Mesodermal cell (in vitro differentiated cells): ENCODE results near the gene NR4A3.

Experiments
- H3K27ac ChIP-seq: 2 replicates; pipeline ENCODE4 v1.7.0; 2013; ENCODE audit warnings: mild to moderate bottlenecking, low read depth, low read length, moderate library complexity; ENCODE audit not compliant: severe bottlenecking
- H3K36me3 ChIP-seq: 2 replicates; pipeline ENCODE4 v1.7.1; 2013; ENCODE audit warnings: mild to moderate bottlenecking, low read length, moderate library complexity; ENCODE audit not compliant: control insufficient read depth, insufficient read depth
- H3K4me1 ChIP-seq: one replicate; pipeline ENCODE4 v1.7.1; 2013; ENCODE audit warnings: mild to moderate bottlenecking, low read length; ENCODE audit not compliant: insufficient read depth, control insufficient read depth, poor library complexity, severe bottlenecking
- H3K4me3 ChIP-seq: 2 replicates; pipeline ENCODE4 v1.7.0; 2013; ENCODE audit warnings: low read length, control low read depth, mild to moderate bottlenecking; ENCODE audit not compliant: insufficient read depth, poor library complexity, severe bottlenecking; ENCODE audit errors: extremely low read depth
- H3K9me3 ChIP-seq: 2 replicates; pipeline ENCODE4 v1.7.1; 2013; ENCODE audit warnings: mild to moderate bottlenecking, low read length, moderate library complexity; ENCODE audit not compliant: control insufficient read depth
- WGBS, 2 experiments: methylation state at CpG; one replicate each; pipeline ENCODE4 v1.1.5; 2013; ENCODE audit warnings: missing lambda C conversion rate in 2 of 2; ENCODE audit not compliant: insufficient coverage in 2 of 2; 5-methylcytosine and 5-hydroxymethylcytosine counted together

The NR4A3 gene

DNA sequence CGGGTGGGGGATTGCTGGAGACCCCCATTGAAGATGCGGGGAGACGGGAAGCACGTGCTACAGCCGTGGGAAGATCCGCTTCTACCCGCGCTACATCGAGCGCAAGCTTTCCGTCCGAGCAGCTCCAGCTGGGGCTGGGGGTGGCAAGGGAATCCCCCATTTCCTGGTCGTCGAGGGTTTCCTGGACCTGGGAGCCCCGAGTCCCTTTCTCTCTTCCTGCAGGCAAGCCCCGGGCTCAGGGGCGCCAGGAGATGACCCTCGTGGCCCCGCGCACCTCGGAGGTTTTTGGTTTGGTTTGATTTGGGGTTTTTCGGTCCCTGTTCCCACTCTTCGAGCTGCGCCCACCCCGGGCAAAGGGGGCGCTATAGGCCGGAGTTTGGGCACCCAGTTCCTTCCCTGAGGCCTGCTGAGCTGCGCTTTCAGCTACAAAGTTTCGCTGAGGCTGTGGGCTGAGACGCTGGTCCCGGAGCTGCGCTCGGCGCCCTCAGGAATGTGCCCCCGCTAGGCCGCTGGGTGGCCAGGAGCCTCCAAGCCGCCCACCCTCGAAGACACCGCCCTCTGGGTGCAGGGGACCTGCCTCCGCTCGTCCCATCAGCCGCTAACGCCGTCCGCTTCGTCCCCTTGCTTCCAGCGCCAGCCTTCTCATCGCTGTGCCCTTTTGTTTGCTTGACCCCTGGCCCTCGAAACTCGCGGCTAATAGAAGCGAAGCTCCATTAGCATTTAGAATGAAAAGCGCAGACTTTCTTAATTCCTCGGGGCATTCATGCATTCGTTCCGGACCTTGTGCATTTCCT is 2.9 kb downstream of the NR4A3 start:
- 1% methylated on average over 42 to 44 of the region's 56 CpGs for WGBS, 2 experiments
- H3K9me3 ChIP-seq, result no peaks in the 10 kb centered on the region
- H3K27ac ChIP-seq, result no peak overlapping the region
- peaks cover 12% of the 10 kb centered on the region for H3K4me1 ChIP-seq
- peak overlapping the region; percentile 71 for H3K4me3 ChIP-seq
- H3K36me3 ChIP-seq, result no peaks in the 10 kb centered on the region

DNA sequence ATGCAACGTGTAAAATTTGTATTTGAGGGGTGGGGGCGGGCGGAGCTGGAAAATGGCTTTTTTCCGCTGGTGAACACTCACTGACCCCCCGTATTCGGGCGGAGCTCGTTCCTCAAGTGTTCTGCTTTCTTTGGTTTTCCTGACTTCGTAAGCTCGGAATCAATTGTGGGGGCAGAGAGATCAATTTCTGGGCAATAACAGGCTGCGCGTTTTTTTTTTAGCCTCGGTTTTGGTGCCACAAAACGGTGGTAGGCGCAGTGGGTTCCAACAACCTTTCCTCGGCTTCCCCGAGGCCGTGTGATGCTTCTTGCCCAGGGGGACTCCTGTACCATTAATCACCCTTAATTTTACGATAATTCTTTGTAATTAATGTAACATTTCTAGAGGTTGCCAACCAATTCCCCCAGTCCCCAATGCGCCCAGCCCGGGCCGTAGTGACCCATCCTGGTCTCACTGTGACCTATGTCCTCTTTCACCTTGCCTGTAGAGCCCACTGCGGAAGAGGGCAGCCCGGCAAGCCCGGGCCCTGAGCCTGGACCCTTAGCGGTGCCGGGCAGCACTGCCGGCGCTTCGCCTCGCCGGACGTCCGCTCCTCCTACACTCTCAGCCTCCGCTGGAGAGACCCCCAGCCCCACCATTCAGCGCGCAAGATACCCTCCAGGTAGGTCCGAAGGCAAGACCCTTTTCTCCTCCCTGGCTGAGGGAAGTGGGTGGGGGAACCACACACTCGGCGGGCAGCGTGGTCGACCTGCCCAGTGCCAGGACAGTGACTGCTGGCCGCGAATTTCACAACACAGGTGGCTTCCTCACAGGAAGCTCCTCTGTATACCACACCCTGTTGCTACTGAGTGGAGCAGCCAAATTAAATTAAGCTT is 3.7 kb downstream of the NR4A3 start:
- Histone ChIP-seq H3K36me3 (no peaks in the 10 kb centered on the region), H3K4me3 (peak overlapping the region; percentile 71), H3K27ac (no peak overlapping the region), H3K9me3 (no peaks in the 10 kb centered on the region), H3K4me1 (peaks cover 12% of the 10 kb centered on the region)
- 6 to 9% methylated on average over 21 to 23 of the region's 44 CpGs for WGBS, 2 experiments

DNA sequence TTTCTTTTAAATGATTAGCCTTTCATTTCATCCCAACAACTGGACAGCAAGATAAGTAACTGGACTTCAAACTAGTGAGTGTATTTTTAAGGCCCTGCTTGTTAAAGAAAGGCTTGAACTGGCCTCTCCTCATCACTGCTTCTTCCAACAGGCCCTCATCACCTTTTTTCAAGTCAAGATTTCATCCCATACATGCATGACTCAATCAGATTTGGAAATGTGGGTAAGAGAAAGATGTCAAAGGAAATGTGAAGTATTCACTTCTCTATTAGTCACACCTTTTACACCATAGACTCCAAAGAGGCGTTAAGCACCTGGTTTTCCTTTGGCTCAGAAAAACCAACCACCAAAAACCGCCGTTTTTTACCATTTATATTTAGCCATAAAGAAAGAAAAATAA is 4.9 kb downstream of the NR4A3 start:
- no peak overlapping the region for H3K27ac ChIP-seq
- no peaks in the 10 kb centered on the region for H3K36me3 ChIP-seq
- no peak overlapping the region for H3K4me3 ChIP-seq
- WGBS, 2 experiments, result 62 to 100% methylated on average over 1 to 3 of the region's 3 CpGs
- H3K9me3 ChIP-seq, result no peaks in the 10 kb centered on the region
- peaks cover 12% of the 10 kb centered on the region for H3K4me1 ChIP-seq

DNA sequence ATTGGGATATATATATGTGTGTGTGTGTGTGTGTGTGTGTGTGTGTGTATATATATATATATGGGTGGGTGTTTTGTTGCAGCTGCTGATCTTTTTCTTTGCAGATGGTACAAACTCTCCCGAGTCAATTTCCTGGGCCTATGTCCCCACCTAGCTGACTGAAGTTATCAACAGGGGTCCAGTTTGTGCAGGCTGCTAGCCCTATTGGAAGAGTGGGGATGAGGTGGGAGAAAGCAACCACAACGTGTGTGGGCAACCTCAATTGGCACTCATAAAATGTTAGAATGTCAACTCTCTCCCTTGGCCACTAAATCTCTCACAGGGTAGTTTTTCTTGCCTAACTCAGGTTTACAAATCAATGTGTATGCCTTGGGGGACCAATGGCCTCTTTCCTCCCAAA is 5.6 kb downstream of the NR4A3 start:
- no peak overlapping the region for H3K27ac ChIP-seq
- H3K4me1 ChIP-seq, result peaks cover 12% of the 10 kb centered on the region
- 70% methylated on average over 2 of the region's 2 CpGs; no CpG with 5 or more reads in 1 of the 2 experiments for WGBS, 2 experiments
- no peaks in the 10 kb centered on the region for H3K9me3 ChIP-seq
- no peaks in the 10 kb centered on the region for H3K36me3 ChIP-seq
- H3K4me3 ChIP-seq, result no peak overlapping the region

DNA sequence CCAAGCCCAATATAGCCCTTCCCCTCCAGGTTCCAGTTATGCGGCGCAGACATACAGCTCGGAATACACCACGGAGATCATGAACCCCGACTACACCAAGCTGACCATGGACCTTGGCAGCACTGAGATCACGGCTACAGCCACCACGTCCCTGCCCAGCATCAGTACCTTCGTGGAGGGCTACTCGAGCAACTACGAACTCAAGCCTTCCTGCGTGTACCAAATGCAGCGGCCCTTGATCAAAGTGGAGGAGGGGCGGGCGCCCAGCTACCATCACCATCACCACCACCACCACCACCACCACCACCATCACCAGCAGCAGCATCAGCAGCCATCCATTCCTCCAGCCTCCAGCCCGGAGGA is 6.3 kb downstream of the NR4A3 start:
- Histone ChIP-seq H3K9me3 (no peaks in the 10 kb centered on the region), H3K4me1 (peaks cover 12% of the 10 kb centered on the region), H3K27ac (no peak overlapping the region), H3K36me3 (no peaks in the 10 kb centered on the region), H3K4me3 (no peak overlapping the region)
- WGBS, 2 experiments, result 71 to 76% methylated on average over 10 to 11 of the region's 15 CpGs

DNA sequence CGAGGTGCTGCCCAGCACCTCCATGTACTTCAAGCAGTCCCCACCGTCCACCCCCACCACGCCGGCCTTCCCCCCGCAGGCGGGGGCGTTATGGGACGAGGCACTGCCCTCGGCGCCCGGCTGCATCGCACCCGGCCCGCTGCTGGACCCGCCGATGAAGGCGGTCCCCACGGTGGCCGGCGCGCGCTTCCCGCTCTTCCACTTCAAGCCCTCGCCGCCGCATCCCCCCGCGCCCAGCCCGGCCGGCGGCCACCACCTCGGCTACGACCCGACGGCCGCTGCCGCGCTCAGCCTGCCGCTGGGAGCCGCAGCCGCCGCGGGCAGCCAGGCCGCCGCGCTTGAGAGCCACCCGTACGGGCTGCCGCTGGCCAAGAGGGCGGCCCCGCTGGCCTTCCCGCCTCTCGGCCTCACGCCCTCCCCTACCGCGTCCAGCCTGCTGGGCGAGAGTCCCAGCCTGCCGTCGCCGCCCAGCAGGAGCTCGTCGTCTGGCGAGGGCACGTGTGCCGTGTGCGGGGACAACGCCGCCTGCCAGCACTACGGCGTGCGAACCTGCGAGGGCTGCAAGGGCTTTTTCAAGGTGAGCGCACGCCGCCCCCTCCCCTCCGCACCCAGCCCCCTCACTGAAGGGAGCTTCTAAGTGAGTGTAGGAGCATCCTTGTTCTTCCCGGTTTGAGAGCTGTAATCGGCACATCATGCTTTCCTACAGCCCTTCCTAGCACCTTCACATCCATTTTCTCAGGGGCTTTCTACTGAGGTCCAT is 6.9 kb downstream of the NR4A3 start:
- no peak overlapping the region for H3K27ac ChIP-seq
- WGBS, 2 experiments, result 9 to 17% methylated on average over 39 to 48 of the region's 78 CpGs
- H3K4me3 ChIP-seq, result no peak overlapping the region
- H3K36me3 ChIP-seq, result no peaks in the 10 kb centered on the region
- no peaks in the 10 kb centered on the region for H3K9me3 ChIP-seq
- H3K4me1 ChIP-seq, result peaks cover 11% of the 10 kb centered on the region

DNA sequence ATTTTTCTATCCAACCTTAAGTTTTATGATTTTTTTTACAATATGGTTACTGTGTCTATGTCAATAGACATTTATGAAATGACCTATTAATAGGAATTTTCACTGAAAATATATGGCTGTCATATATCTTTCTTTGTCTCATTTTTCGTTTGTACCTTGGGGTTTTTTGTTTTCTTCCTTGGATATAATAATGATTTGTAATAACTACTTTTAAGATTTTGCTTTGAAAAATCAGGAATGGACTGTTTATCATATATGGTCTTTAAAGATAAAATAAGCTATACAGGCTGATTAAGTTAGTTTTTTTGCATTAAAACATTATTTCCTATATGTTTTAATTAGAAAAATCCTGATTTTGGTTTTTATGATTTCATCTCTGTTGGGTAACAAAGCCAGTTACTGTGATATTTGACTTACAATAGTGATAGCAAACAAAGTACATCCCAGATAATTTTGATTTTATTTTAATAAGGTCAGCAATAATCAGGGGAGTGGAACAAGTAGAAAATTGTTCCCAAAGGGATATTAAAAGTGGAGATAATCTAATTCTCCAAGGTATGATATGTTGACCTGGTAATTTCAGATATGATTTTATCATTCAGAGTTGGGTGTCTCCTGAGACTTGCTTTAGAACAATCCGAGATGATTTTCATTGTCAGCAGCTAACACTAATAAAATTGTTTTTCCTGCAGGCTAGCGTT is 10.3 kb downstream of the NR4A3 start:
- H3K4me1 ChIP-seq, result no peaks in the 10 kb centered on the region
- H3K36me3 ChIP-seq, result no peaks in the 10 kb centered on the region
- 88 to 93% methylated on average over 2 of the region's 3 CpGs for WGBS, 2 experiments
- H3K27ac ChIP-seq, result no peak overlapping the region
- H3K4me3 ChIP-seq, result no peak overlapping the region
- H3K9me3 ChIP-seq, result no peaks in the 10 kb centered on the region

DNA sequence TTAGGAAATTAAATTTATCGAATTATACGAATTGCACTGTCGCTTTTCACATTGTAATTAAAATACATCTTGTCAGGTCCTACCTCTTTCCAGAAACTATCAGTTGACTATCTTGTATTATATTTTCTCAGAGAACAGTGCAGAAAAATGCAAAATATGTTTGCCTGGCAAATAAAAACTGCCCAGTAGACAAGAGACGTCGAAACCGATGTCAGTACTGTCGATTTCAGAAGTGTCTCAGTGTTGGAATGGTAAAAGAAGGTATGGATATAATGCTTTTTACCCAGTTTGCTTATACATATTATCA is 10.8 kb downstream of the NR4A3 start:
- Histone ChIP-seq H3K27ac (no peak overlapping the region), H3K4me3 (no peak overlapping the region), H3K4me1 (no peaks in the 10 kb centered on the region), H3K36me3 (no peaks in the 10 kb centered on the region), H3K9me3 (no peaks in the 10 kb centered on the region)
- WGBS, 2 experiments, result 95% methylated on average over 7 of the region's 7 CpGs; no CpG with 5 or more reads in 1 of the 2 experiments

DNA sequence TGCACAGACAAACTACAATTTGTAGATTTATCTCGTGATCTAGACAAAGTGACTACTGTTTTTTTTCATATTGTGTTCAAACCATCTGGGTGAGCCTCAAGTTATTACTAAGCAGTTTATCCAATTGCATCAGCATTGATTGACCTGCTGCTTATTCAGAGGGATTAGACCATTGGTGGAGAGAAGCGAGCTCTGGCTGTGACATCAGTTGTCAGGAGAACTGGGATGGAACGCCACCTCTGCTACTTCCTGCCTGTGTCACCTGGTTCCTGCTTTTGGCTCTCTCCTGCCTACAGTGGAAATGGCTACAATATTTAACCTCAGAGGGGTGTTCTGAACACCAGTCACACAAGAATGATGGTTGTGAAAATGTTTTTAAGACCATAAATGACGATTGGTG is 12.1 kb downstream of the NR4A3 start:
- no peak overlapping the region for H3K27ac ChIP-seq
- H3K9me3 ChIP-seq, result no peaks in the 10 kb centered on the region
- H3K4me1 ChIP-seq, result no peaks in the 10 kb centered on the region
- H3K4me3 ChIP-seq, result no peak overlapping the region
- H3K36me3 ChIP-seq, result no peaks in the 10 kb centered on the region
- 86 to 100% methylated on average over 1 of the region's 4 CpGs for WGBS, 2 experiments

DNA sequence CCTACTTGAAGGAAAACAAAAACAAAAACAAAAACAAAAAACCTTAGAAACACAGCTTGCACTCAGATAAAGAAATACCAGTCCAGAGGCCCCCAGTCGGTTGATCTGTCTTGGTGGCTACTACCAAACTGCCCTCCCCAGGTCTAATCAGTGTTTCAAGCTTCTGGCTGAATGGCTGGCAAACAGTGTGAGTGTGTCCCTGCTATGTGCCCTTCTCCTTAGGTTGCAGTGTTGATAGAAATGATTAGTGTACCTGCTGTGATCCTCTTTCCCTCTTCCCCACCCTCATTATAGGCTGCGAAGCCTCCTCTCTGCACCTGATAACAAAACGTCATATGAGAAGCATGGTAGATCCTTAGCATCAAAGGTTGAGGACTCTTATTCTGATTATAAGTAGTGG is 12.8 kb downstream of the NR4A3 start:
- WGBS, 2 experiments, result 67 to 80% methylated on average over 1 of the region's 3 CpGs
- Histone ChIP-seq H3K4me1 (no peaks in the 10 kb centered on the region), H3K4me3 (no peak overlapping the region), H3K9me3 (no peaks in the 10 kb centered on the region), H3K27ac (no peak overlapping the region), H3K36me3 (no peaks in the 10 kb centered on the region)
